Osteoblast (primary cell): Measurements from ENCODE around the gene SIRPA. TPM values are rescaled to one million over a fixed set of nuclear protein-coding genes. Genes with fewer than 3 reads are reported as not detected.

Experiments used
- DNase-seq: peaks from one replicate; pipeline ENCODE4 v3.0.0; 2011; ENCODE audit warnings: low spot score, mixed read lengths; ENCODE audit not compliant: insufficient read length; ENCODE audit errors: missing footprints
- H2AFZ ChIP-seq: 2 replicates; pipeline ENCODE4 v1.6.0; 2011; ENCODE audit warnings: mild to moderate bottlenecking, low read length
- H3K27ac ChIP-seq: 2 replicates; pipeline ENCODE4 v1.5.1; 2011; ENCODE audit warnings: mild to moderate bottlenecking, low read depth, low read length, moderate library complexity
- H3K27me3 ChIP-seq: 2 replicates; pipeline ENCODE4 v1.6.0; 2012; ENCODE audit warnings: mild to moderate bottlenecking, control low read depth, inconsistent platforms, low read length, moderate library complexity; ENCODE audit not compliant: insufficient read depth
- H3K36me3 ChIP-seq: 2 replicates; pipeline ENCODE4 v1.5.1; 2011; ENCODE audit warnings: mild to moderate bottlenecking, low read length, control low read depth, moderate library complexity; ENCODE audit not compliant: insufficient read depth
- H3K4me1 ChIP-seq: 2 replicates; pipeline ENCODE4 v1.5.1; 2011; ENCODE audit warnings: mild to moderate bottlenecking, low read length, control low read depth, moderate library complexity; ENCODE audit not compliant: insufficient read depth
- H3K4me2 ChIP-seq: 2 replicates; pipeline ENCODE4 v1.6.0; 2011; ENCODE audit warnings: mild to moderate bottlenecking, low read length; ENCODE audit not compliant: insufficient read depth
- H3K4me3 ChIP-seq: fragments of 200-600 bp; sonication (generic); 3 replicates; pipeline ENCODE4 v1.5.1; 2012; ENCODE audit warnings: mild to moderate bottlenecking, low read length, inconsistent platforms; ENCODE audit not compliant: insufficient read depth
- H3K79me2 ChIP-seq: 2 replicates; pipeline ENCODE4 v1.6.0; 2012; ENCODE audit warnings: mild to moderate bottlenecking, low read length, control low read depth, inconsistent platforms; ENCODE audit not compliant: insufficient read depth
- H3K9me3 ChIP-seq: 2 replicates; pipeline ENCODE4 v1.5.1; 2011; ENCODE audit warnings: low read depth, low read length, control low read depth
- H4K20me1 ChIP-seq: 2 replicates; pipeline ENCODE4 v1.6.0; 2012; ENCODE audit warnings: mild to moderate bottlenecking, low read length, control low read depth; ENCODE audit not compliant: insufficient read depth
- total RNA-seq: library from RNA; depleted of rRNA; stranded (reverse); fragments of >200 nt; gene quantifications from 2 replicates; pipeline ENCODE4 v1.2.3, GENCODE V29; 2012
- TF ChIP-seq, protein P1 (sequence below): IDR thresholded peaks from 2 replicates; pipeline ENCODE4 v1.5.1; 2011; ENCODE audit warnings: mild to moderate bottlenecking, low read depth, low read length, moderate library complexity; ENCODE audit errors: extremely low read depth

Gene SIRPA
- total RNA-seq, 1 donor = 15.9 TPM

DNA sequence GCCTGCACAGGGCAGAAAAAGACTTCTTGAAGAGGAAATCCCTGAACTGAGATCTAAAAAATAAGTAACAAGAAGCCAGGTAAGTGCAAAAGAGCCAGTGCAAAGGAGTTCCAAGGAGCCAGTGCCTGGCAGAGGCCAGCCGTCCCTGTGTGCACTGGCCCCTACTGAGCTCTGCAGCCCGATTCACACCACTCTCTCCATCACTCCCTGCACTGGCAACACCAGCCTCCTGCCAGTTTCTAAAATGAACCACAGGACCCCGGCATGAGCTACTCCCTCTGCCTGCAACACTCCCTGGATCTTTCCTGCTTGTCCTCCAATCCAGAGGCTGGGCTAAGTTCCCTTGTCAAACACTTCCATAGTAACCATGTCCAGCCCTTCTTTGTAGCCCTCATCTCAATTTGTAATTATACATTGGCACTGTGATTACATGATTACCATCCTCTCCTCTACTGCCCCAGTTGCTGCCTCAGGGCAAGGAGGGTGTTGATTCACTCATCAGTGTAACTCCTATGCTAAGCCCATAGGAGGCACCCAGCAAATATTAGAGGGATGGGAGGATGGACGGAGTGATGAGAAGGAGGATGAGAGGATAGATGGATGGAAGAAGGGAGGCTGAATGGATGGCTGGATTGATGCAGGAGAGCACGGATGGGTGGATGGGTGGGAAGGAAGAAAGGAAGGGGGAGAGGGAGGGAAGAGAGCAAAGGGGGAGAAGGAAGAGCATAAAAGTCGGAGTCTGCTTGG is 49.3 kb downstream of the SIRPA start:
- Histone ChIP-seq H3K79me2 (no peaks in the 10 kb centered on the region), H3K27ac (no peak overlapping the region), H3K4me1 (peaks cover 25% of the 10 kb centered on the region), H3K36me3 (no peaks in the 10 kb centered on the region), H4K20me1 (no peaks in the 10 kb centered on the region), H3K4me3 (no peak overlapping the region), H3K9me3 (no peaks in the 10 kb centered on the region), H3K4me2 (no peak overlapping the region), H2AFZ (no peak overlapping the region), H3K27me3 (peaks cover 37% of the 10 kb centered on the region)
- TF ChIP-seq, protein P1, sequence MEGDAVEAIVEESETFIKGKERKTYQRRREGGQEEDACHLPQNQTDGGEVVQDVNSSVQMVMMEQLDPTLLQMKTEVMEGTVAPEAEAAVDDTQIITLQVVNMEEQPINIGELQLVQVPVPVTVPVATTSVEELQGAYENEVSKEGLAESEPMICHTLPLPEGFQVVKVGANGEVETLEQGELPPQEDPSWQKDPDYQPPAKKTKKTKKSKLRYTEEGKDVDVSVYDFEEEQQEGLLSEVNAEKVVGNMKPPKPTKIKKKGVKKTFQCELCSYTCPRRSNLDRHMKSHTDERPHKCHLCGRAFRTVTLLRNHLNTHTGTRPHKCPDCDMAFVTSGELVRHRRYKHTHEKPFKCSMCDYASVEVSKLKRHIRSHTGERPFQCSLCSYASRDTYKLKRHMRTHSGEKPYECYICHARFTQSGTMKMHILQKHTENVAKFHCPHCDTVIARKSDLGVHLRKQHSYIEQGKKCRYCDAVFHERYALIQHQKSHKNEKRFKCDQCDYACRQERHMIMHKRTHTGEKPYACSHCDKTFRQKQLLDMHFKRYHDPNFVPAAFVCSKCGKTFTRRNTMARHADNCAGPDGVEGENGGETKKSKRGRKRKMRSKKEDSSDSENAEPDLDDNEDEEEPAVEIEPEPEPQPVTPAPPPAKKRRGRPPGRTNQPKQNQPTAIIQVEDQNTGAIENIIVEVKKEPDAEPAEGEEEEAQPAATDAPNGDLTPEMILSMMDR = no peak
- DNase-seq = no peak

DNA sequence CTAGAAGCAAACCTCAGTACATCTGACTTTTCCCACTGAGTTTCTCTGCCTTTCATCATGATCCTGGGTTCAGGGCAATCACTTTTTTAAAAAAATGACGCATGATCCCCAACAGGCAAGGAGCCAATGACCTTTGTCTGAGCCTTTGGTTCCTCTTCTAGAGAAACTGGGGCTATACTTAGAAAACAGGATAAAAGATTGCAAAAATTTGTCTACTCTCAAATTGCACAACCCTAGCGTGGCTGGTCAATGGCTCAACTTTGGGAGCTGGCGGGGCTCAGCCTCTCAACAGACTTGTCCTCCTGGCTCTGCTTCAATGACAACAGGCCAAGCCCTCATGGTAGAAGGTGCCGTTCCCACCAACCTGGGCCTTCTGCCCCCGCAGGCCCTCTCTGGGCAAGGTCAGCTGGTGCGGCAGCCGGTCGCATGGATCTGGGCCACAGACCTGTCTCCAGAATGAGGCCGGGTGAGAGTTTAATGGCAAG is 50.0 kb downstream of the SIRPA start:
- no peak overlapping the region for H3K4me3 ChIP-seq
- no peak overlapping the region for H3K4me2 ChIP-seq
- no peaks in the 10 kb centered on the region for H3K9me3 ChIP-seq
- H3K79me2 ChIP-seq = no peaks in the 10 kb centered on the region
- TF ChIP-seq, protein P1 = no peak
- H2AFZ ChIP-seq = no peak overlapping the region
- peaks cover 37% of the 10 kb centered on the region for H3K27me3 ChIP-seq
- no peaks in the 10 kb centered on the region for H3K36me3 ChIP-seq
- no peak overlapping the region for H3K27ac ChIP-seq
- DNase-seq = no peak
- no peaks in the 10 kb centered on the region for H4K20me1 ChIP-seq
- H3K4me1 ChIP-seq = peaks cover 25% of the 10 kb centered on the region

DNA sequence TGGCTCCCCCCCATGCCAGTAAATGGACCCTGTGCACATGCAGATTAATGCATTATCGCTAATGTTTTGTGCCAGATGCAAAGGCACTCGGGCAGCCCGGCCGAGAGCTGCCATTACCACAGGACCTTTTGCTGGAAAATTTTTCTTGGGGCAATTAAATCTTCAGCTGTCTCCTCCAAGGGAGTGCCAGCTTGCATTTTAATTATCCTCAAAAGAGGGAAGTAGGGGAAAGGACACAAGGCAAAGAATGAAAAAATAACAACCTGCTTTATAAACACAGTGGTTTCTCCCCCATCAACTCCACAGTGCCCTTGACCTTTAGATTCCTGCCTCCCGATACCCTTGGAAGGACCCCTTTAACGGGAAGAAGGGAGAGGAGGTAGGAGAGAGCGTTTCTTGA is 50.5 kb downstream of the SIRPA start:
- Histone ChIP-seq H3K27ac (no peak overlapping the region), H3K36me3 (no peaks in the 10 kb centered on the region), H2AFZ (no peak overlapping the region), H3K4me2 (no peak overlapping the region), H3K4me3 (no peak overlapping the region), H3K27me3 (peaks cover 37% of the 10 kb centered on the region), H3K4me1 (peaks cover 24% of the 10 kb centered on the region), H3K9me3 (no peaks in the 10 kb centered on the region), H3K79me2 (no peaks in the 10 kb centered on the region), H4K20me1 (no peaks in the 10 kb centered on the region)
- no peak for DNase-seq
- TF ChIP-seq, protein P1 = no peak

DNA sequence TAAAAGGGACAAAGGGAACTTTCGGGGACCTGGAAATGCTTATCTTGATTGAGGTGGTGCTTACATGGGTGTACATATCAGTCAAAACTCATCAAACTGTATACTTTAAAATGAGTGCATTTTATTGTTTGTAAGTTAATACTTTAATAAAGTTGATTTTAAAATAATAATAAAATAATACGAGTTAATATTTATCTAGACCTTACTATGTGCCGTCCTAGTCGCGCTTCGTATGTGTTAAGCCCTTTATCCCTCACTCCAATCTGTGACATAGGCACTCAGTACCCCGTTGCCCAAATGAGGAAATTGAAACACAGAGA is 51.2 kb downstream of the SIRPA start:
- H3K4me3 ChIP-seq = no peak overlapping the region
- H3K36me3 ChIP-seq = no peaks in the 10 kb centered on the region
- no peak overlapping the region for H3K27ac ChIP-seq
- peaks cover 16% of the 10 kb centered on the region for H3K4me1 ChIP-seq
- DNase-seq = no peak
- no peaks in the 10 kb centered on the region for H3K79me2 ChIP-seq
- H3K9me3 ChIP-seq = no peaks in the 10 kb centered on the region
- TF ChIP-seq, protein P1 = no peak
- no peaks in the 10 kb centered on the region for H4K20me1 ChIP-seq
- peak overlapping the region; percentile 69 for H2AFZ ChIP-seq
- H3K27me3 ChIP-seq = peaks cover 37% of the 10 kb centered on the region
- H3K4me2 ChIP-seq = peak overlapping the region; percentile 77
